Spleen (tissue), 11 donors: ENCODE results near the gene CALB2. TPM values are rescaled to one million over a fixed set of nuclear protein-coding genes. Genes with fewer than 3 reads are reported as not detected.

Experiments
- DNase-seq: peaks from one replicate; pipeline ENCODE4 v3.0.0-alpha.2; 2020
- H3K27ac ChIP-seq, 8 donors: fragments of 200-600 bp; sonication (generic) in 7 of 8; 1 replicate in 4 of 8; 2 replicates in 4 of 8; pipeline versions ENCODE4 v1.5.0 to v1.8.0; 2016 to 2021; ENCODE audit warnings: inconsistent platforms in 4 of 8, mild to moderate bottlenecking in 4 of 8, moderate library complexity in 1 of 8
- H3K27me3 ChIP-seq, 7 donors: fragments of 200-600 bp; sonication (generic) in 6 of 7; replicated peaks in 1 of 7; 1 replicate in 4 of 7; 2 replicates in 3 of 7; pipeline versions ENCODE4 v1.5.0 to v1.8.0; 2016 to 2021; ENCODE audit warnings: inconsistent platforms in 3 of 7, mild to moderate bottlenecking in 1 of 7
- H3K36me3 ChIP-seq, 6 donors: fragments of 200-600 bp; sonication (generic) in 5 of 6; 1 replicate in 4 of 6; 2 replicates in 2 of 6; pipeline versions ENCODE4 v1.5.0 to v1.8.0; 2016 to 2021; ENCODE audit warnings: inconsistent platforms in 2 of 6
- H3K4me1 ChIP-seq, 6 donors: fragments of 200-600 bp; sonication (generic) in 5 of 6; 1 replicate in 3 of 6; 2 replicates in 3 of 6; pipeline versions ENCODE4 v1.5.0 to v1.8.0; 2016 to 2021; ENCODE audit warnings: inconsistent platforms in 3 of 6
- H3K4me3 ChIP-seq, 8 donors: fragments of 200-600 bp; sonication (generic) in 7 of 8; 1 replicate in 4 of 8; 2 replicates in 4 of 8; pipeline versions ENCODE4 v1.5.0 to v1.8.0; 2016 to 2021; ENCODE audit warnings: inconsistent platforms in 4 of 8, mild to moderate bottlenecking in 4 of 8, moderate library complexity in 2 of 8
- H3K9me3 ChIP-seq, 8 donors: fragments of 200-600 bp; sonication (generic) in 7 of 8; 1 replicate in 4 of 8; 2 replicates in 4 of 8; pipeline versions ENCODE4 v1.5.0 to v1.8.0; 2016 to 2021; ENCODE audit warnings: inconsistent platforms in 4 of 8
- CTCF ChIP-seq, 11 experiments: fragments of 200-600 bp in 7 of 11; fragments of 450-650 bp in 4 of 11; sonication (generic) in 4 of 11; IDR thresholded peaks in 8 of 11; conservative IDR thresholded peaks in 3 of 11; 1 replicate in 7 of 11; 2 replicates in 4 of 11; pipeline versions ENCODE4 v1.4.0 to v1.8.0; 2016 to 2021; ENCODE audit warnings: antibody characterized with exemption in 11 of 11, inconsistent platforms in 4 of 11, mild to moderate bottlenecking in 1 of 11
- POLR2A ChIP-seq, 3 donors: fragments of 450-650 bp; IDR thresholded peaks; one replicate each; pipeline ENCODE4 v1.5.1; 2017; ENCODE audit warnings: antibody characterized with exemption in 3 of 3, mild to moderate bottlenecking in 1 of 3
- POLR2AphosphoS5 ChIP-seq, 3 donors: sonication (generic); formaldehyde crosslinking; IDR thresholded peaks; one replicate each; pipeline ENCODE4 v1.5.1; 2017; ENCODE audit warnings: antibody characterized with exemption in 3 of 3
- whole genome bisulfite sequencing, 5 donors: extraction: QIAGEN DNeasy Blood & Tissue Kit in 3 of 5; methylation state at CpG; one replicate each; pipeline versions ENCODE4 v1.1.5 to v1.1.7; 2013 to 2018; 5-methylcytosine and 5-hydroxymethylcytosine counted together
- intact Hi-C: fragments of 100-400 bp; cut with DNase I; formaldehyde crosslinking; loops from one replicate; pipeline ENCODE4 v1.15.0; 2023; ENCODE audit warnings: low total_unique reads
- polyA plus RNA-seq, 3 donors: library from polyadenylated mRNA; stranded (reverse); fragments of 200-250 nt; gene quantifications; one replicate each; pipeline ENCODE4 v1.2.1, GENCODE V29; 2013
- total RNA-seq, 7 donors: library from RNA; depleted of rRNA in 3 of 7; stranded (reverse); fragments of >200 nt in 3 of 7; fragmentation: NEBNext Ultra II Directional in 4 of 7; extraction: Animal tissue kit (Norgen Biotek cat#: 25700) in 4 of 7; gene quantifications; one replicate each; pipeline versions ENCODE4 v1.1.0 to v1.2.1, GENCODE V29; 2016 to 2021
- donor health status: healthy with polysubstance abuse.
- donor health status: DM: no; HTN: no; CAD: no; lungs with moderate emphysema.
- donor health status: DM: no; HTN: no; CAD: no.
- donor health status: Bipolar disorder and iron deficiency.
- donor health status: healthy.
- donor health status: DM: no; HTN: no; CAD: no.
- donor health status: DM: yes; HTN: yes; CAD: no.

Gene CALB2
- total and polyA plus RNA-seq, 10 donors, result 0.04 to 0.12 (median 0.06) TPM; not detected in 7

GRCh38 chr16:71426880-71427615, 68.5 kb downstream of the CALB2 start:
- Histone ChIP-seq H3K27ac (peak overlapping the region in 2 of 8 donors; percentile 13 to 48), H3K4me1 (peaks cover 0 to 15% (median 0%) of the 10 kb centered on the region in 6 donors), H3K36me3 (no peaks in the 10 kb centered on the region), H3K9me3 (peaks cover 0 to 11% (median 0%) of the 10 kb centered on the region in 8 donors), H3K27me3 (peaks cover 3 to 72% (median 16%) of the 10 kb centered on the region in 7 donors), H3K4me3 (peak overlapping the region in 1 of 8 donors; percentile 65)
- TF ChIP-seq POLR2AphosphoS5 (IDR thresholded peaks at IDR 0.05) (no peak), CTCF (IDR thresholded peaks at IDR 0.05 in 8 of 11, conservative IDR thresholded peaks at IDR 0.05 in 3 of 11) (no peak), POLR2A (IDR thresholded peaks at IDR 0.05) (no peak)
- intact Hi-C loops, result no loop called here
- 65 to 70% (median 67%) methylated on average over 12 of the region's 12 CpGs for WGBS, 5 donors
- peak; percentile 17 for DNase-seq

GRCh38 chr16:71428385-71428784, 69.9 kb downstream of the CALB2 start:
- intact Hi-C loops, result no loop called here
- H3K4me3 ChIP-seq, result no peak overlapping the region
- TF ChIP-seq POLR2A (IDR thresholded peaks at IDR 0.05), result no peak
- no peak for TF ChIP-seq CTCF (IDR thresholded peaks at IDR 0.05 in 8 of 11, conservative IDR thresholded peaks at IDR 0.05 in 3 of 11)
- TF ChIP-seq POLR2AphosphoS5 (IDR thresholded peaks at IDR 0.05), result no peak
- H3K27ac ChIP-seq, result no peak overlapping the region
- no peaks in the 10 kb centered on the region for H3K36me3 ChIP-seq
- H3K27me3 ChIP-seq, result peaks cover 3 to 78% (median 16%) of the 10 kb centered on the region in 7 donors
- peaks cover 0 to 11% (median 0%) of the 10 kb centered on the region in 8 donors for H3K9me3 ChIP-seq
- DNase-seq, result no peak
- H3K4me1 ChIP-seq, result peaks cover 0 to 15% (median 0%) of the 10 kb centered on the region in 6 donors

DNA sequence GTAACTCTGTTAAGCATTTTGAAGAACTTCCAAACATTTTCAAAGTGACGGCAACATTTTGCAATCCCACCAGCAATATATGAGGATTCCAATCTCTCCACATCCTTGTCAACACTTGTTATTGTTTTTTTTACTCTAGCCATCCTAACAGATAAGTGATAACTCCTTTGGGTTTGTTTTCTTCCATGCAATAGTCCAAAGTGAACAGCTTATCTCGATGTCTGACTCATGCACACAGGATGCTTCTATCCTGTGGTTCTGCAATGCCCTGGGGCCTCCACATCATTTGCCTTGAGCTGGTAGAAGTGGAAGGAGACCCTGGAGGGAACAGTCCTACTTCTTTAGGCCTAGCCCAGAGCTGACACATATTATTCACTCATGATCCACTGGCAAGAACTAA, 70.4 kb downstream of the CALB2 start:
- DNase-seq, result no peak

More for the DNA sequence above, 70.4 kb downstream of the CALB2 start:
- peaks cover 3 to 73% (median 16%) of the 10 kb centered on the region in 7 donors for H3K27me3 ChIP-seq
- intact Hi-C loops, result no loop called here
- H3K36me3 ChIP-seq, result no peaks in the 10 kb centered on the region
- H3K9me3 ChIP-seq, result peaks cover 0 to 11% (median 0%) of the 10 kb centered on the region in 8 donors
- peaks cover 0 to 15% (median 0%) of the 10 kb centered on the region in 6 donors for H3K4me1 ChIP-seq
- 73 to 95% (median 87%) methylated on average over 2 of the region's 2 CpGs for WGBS, 5 donors
- no peak overlapping the region for H3K4me3 ChIP-seq
- TF ChIP-seq POLR2AphosphoS5 (IDR thresholded peaks at IDR 0.05) (no peak), POLR2A (IDR thresholded peaks at IDR 0.05) (no peak), CTCF (IDR thresholded peaks at IDR 0.05 in 8 of 11, conservative IDR thresholded peaks at IDR 0.05 in 3 of 11) (no peak)
- H3K27ac ChIP-seq, result no peak overlapping the region
